Neural cell (in vitro differentiated cells): ENCODE data around the gene ADORA2A. TPM values are rescaled to one million over a fixed set of nuclear protein-coding genes. Genes with fewer than 3 reads are reported as not detected.

Source experiments
- H2AFZ ChIP-seq: fragments of 200-600, 300-800 bp; sonication (generic), shearing (Covaris generic); 2 replicates; pipeline ENCODE4 v1.6.0; 2014; ENCODE audit warnings: low read depth, mild to moderate bottlenecking, antibody characterized with exemption, low read length, moderate library complexity
- H3F3A ChIP-seq: fragments of 200-600 bp; shearing (Covaris generic); 2 replicates; pipeline ENCODE4 v1.6.1; 2016; ENCODE audit warnings: mild to moderate bottlenecking, moderate library complexity, mixed read lengths, antibody characterized with exemption, low read length; ENCODE audit not compliant: insufficient read depth, poor library complexity, severe bottlenecking
- H3K27ac ChIP-seq: fragments of 200-600, 300-800 bp; sonication (generic), shearing (Covaris generic); 2 replicates; pipeline ENCODE4 v1.5.1; 2014; ENCODE audit warnings: mild to moderate bottlenecking, low read length, moderate library complexity
- H3K27me3 ChIP-seq: fragments of 300-800, 200-600 bp; sonication (generic), shearing (Covaris generic); 2 replicates; pipeline ENCODE4 v1.6.0; 2014; ENCODE audit warnings: mild to moderate bottlenecking, low read depth, low read length, moderate library complexity; ENCODE audit not compliant: insufficient read depth
- H3K36me3 ChIP-seq: fragments of 300-800, 200-600 bp; sonication (generic), shearing (Covaris generic); 2 replicates; pipeline ENCODE4 v1.5.1; 2014; ENCODE audit warnings: mild to moderate bottlenecking, antibody characterized with exemption, low read length, moderate library complexity; ENCODE audit not compliant: insufficient read depth
- H3K4me2 ChIP-seq: fragments of 300-800, 200-600 bp; sonication (generic), shearing (Covaris generic); 2 replicates; pipeline ENCODE4 v1.6.0; 2014; ENCODE audit warnings: mild to moderate bottlenecking, low read length
- H3K4me3 ChIP-seq: fragments of 300-800, 200-600 bp; sonication (generic), shearing (Covaris generic); 2 replicates; pipeline ENCODE4 v1.5.1; 2014; ENCODE audit warnings: mild to moderate bottlenecking, low read length, moderate library complexity
- H3K79me2 ChIP-seq: fragments of 200-600 bp; shearing (Covaris generic); replicated peaks from 2 replicates; pipeline ENCODE4 v1.6.0; 2014; ENCODE audit warnings: mild to moderate bottlenecking, low read length, moderate library complexity; ENCODE audit not compliant: insufficient read depth
- H3K9ac ChIP-seq: fragments of 300-800, 200-600 bp; sonication (generic), shearing (Covaris generic); 2 replicates; pipeline ENCODE4 v1.6.1; 2016; ENCODE audit warnings: mild to moderate bottlenecking, low read length, mixed read lengths
- H3K9me2 ChIP-seq: fragments of 200-600 bp; shearing (Covaris generic); 2 replicates; pipeline ENCODE4 v1.6.1; 2016; ENCODE audit warnings: mild to moderate bottlenecking, low read length, mixed read lengths; ENCODE audit not compliant: insufficient read depth
- H3K9me3 ChIP-seq: fragments of 200-600, 300-800 bp; sonication (generic), shearing (Covaris generic); 2 replicates; pipeline ENCODE4 v1.6.1; 2016; ENCODE audit warnings: mild to moderate bottlenecking, mixed run types, low read length, moderate library complexity, mixed read lengths
- H4K20me1 ChIP-seq: fragments of 200-600 bp; shearing (Covaris generic); 2 replicates; pipeline ENCODE4 v1.6.1; 2016; ENCODE audit warnings: mild to moderate bottlenecking, mixed run types; ENCODE audit not compliant: insufficient read depth
- EP300 ChIP-seq: fragments of 450-650 bp; conservative IDR thresholded peaks from 2 replicates; pipeline ENCODE4 v1.6.1; 2014; ENCODE audit warnings: antibody characterized with exemption, mild to moderate bottlenecking, moderate library complexity; ENCODE audit not compliant: poor library complexity, severe bottlenecking
- EZH2 ChIP-seq: fragments of 200-600, 300-800 bp; shearing (Covaris generic), sonication (generic); IDR thresholded peaks from 2 replicates; pipeline ENCODE4 v1.6.1; 2014; ENCODE audit warnings: antibody characterized with exemption, low read length, borderline replicate concordance, mild to moderate bottlenecking; ENCODE audit not compliant: insufficient read depth, poor library complexity, severe bottlenecking
- MXI1 ChIP-seq: fragments of 450-650 bp; conservative IDR thresholded peaks from 2 replicates; pipeline ENCODE4 v1.6.1; 2014; ENCODE audit warnings: antibody characterized with exemption, mild to moderate bottlenecking; ENCODE audit not compliant: poor library complexity, severe bottlenecking
- POLR2AphosphoS5 ChIP-seq: IDR thresholded peaks from 2 replicates; pipeline ENCODE4 v1.6.1; 2012
- RAD21 ChIP-seq: fragments of 450-650 bp; conservative IDR thresholded peaks from 2 replicates; pipeline ENCODE4 v1.6.1; 2014; ENCODE audit warnings: antibody characterized with exemption, mild to moderate bottlenecking, moderate library complexity
- REST ChIP-seq: IDR thresholded peaks from 2 replicates; pipeline ENCODE4 v1.6.1; 2012; ENCODE audit warnings: borderline replicate concordance
- SMC3 ChIP-seq: fragments of 450-650 bp; conservative IDR thresholded peaks from 2 replicates; pipeline ENCODE4 v1.6.1; 2014; ENCODE audit warnings: antibody characterized with exemption, mild to moderate bottlenecking, moderate library complexity; ENCODE audit not compliant: poor library complexity
- TAF1 ChIP-seq: IDR thresholded peaks from 2 replicates; pipeline ENCODE4 v1.6.1; 2012; ENCODE audit warnings: low read depth
- polyA plus RNA-seq: library from polyadenylated mRNA; depleted of rRNA; stranded (reverse); fragments of >200 nt; gene quantifications from 2 replicates; pipeline ENCODE4 v1.2.3, GENCODE V29; 2014
- TF ChIP-seq, protein P1 (sequence below): fragments of 450-650 bp; IDR thresholded peaks from 2 replicates; pipeline ENCODE4 v1.5.1; 2014; ENCODE audit warnings: antibody characterized with exemption, mild to moderate bottlenecking, moderate library complexity; ENCODE audit not compliant: poor library complexity, severe bottlenecking

Gene ADORA2A
- polyA plus RNA-seq, 1 donor from 2014 or later: 2.9 TPM

GRCh38 chr22:24386937-24387471 is 40.4 kb upstream of the ADORA2A start:
- Histone ChIP-seq H3K9ac (no peak overlapping the region), H3K27me3 (no peaks in the 10 kb centered on the region), H2AFZ (no peak overlapping the region), H3K9me3 (no peaks in the 10 kb centered on the region), H3F3A (no peaks in the 10 kb centered on the region), H3K9me2 (no peaks in the 10 kb centered on the region), H3K4me3 (no peak overlapping the region), H4K20me1 (no peaks in the 10 kb centered on the region), H3K36me3 (no peaks in the 10 kb centered on the region), H3K4me2 (no peak overlapping the region), H3K79me2 (no peaks in the 10 kb centered on the region), H3K27ac (no peak overlapping the region)
- TF ChIP-seq POLR2AphosphoS5: no peak
- no peak for TF ChIP-seq EP300
- TF ChIP-seq TAF1: no peak
- TF ChIP-seq, protein P1, sequence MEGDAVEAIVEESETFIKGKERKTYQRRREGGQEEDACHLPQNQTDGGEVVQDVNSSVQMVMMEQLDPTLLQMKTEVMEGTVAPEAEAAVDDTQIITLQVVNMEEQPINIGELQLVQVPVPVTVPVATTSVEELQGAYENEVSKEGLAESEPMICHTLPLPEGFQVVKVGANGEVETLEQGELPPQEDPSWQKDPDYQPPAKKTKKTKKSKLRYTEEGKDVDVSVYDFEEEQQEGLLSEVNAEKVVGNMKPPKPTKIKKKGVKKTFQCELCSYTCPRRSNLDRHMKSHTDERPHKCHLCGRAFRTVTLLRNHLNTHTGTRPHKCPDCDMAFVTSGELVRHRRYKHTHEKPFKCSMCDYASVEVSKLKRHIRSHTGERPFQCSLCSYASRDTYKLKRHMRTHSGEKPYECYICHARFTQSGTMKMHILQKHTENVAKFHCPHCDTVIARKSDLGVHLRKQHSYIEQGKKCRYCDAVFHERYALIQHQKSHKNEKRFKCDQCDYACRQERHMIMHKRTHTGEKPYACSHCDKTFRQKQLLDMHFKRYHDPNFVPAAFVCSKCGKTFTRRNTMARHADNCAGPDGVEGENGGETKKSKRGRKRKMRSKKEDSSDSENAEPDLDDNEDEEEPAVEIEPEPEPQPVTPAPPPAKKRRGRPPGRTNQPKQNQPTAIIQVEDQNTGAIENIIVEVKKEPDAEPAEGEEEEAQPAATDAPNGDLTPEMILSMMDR: no peak
- no peak for TF ChIP-seq SMC3
- no peak for TF ChIP-seq REST
- no peak for TF ChIP-seq RAD21
- no peak for TF ChIP-seq EZH2
- no peak for TF ChIP-seq MXI1

GRCh38 chr22:24389680-24390079 is 37.7 kb upstream of the ADORA2A start:
- no peaks in the 10 kb centered on the region for H3K36me3 ChIP-seq
- no peaks in the 10 kb centered on the region for H3K9me2 ChIP-seq
- H3K9ac ChIP-seq: no peak overlapping the region
- H3K27me3 ChIP-seq: no peaks in the 10 kb centered on the region
- H3F3A ChIP-seq: no peaks in the 10 kb centered on the region
- no peak overlapping the region for H3K27ac ChIP-seq
- no peaks in the 10 kb centered on the region for H3K9me3 ChIP-seq
- no peak overlapping the region for H3K4me2 ChIP-seq
- TF ChIP-seq SMC3 (no peak), REST (no peak), MXI1 (no peak), TAF1 (no peak), EZH2 (no peak), POLR2AphosphoS5 (no peak), RAD21 (no peak), EP300 (no peak)
- TF ChIP-seq, protein P1: no peak
- no peaks in the 10 kb centered on the region for H3K79me2 ChIP-seq
- no peaks in the 10 kb centered on the region for H4K20me1 ChIP-seq
- no peak overlapping the region for H2AFZ ChIP-seq
- H3K4me3 ChIP-seq: no peak overlapping the region
